ENCODE data around the gene ACP4. TPM values are rescaled to one million over a fixed set of nuclear protein-coding genes. Genes with fewer than 3 reads are reported as not detected.
"Not testable (repeated sequence)": the region's sequence is repeated elsewhere in the genome, so short reads cannot be mapped to it uniquely, and the experiment has no call there.

Gene ACP4
- total RNA-seq, 1 donor from 2014 or later, result not detected

GRCh38 chr19:50776131-50776530, 14.1 kb upstream of the ACP4 start:
- no peak for DNase-seq (ENCODE audit: low read depth)

GRCh38 chr19:50777261-50777660, 13.0 kb upstream of the ACP4 start:
- DNase-seq (ENCODE audit: low read depth), result no peak

GRCh38 chr19:50777830-50778303, 12.3 kb upstream of the ACP4 start:
- DNase-seq (ENCODE audit: low read depth), result peak; percentile 22

GRCh38 chr19:50778906-50779430, 11.2 kb upstream of the ACP4 start:
- no peak for DNase-seq (ENCODE audit: low read depth)

GRCh38 chr19:50779504-50780457, 10.4 kb upstream of the ACP4 start:
- no peak for DNase-seq (ENCODE audit: low read depth)

- peak; percentile 72 for DNase-seq (ENCODE audit: low read depth)
Observed at GRCh38 chr19:50780753-50781435, 9.3 kb upstream of the ACP4 start.

- not testable (repeated sequence) for DNase-seq (ENCODE audit: low read depth)
Observed at GRCh38 chr19:50783848-50784152, 6.4 kb upstream of the ACP4 start.

- DNase-seq (ENCODE audit: low read depth), result no peak
Observed at GRCh38 chr19:50784710-50785109, 5.5 kb upstream of the ACP4 start.

- DNase-seq (ENCODE audit: low read depth), result no peak
Observed at GRCh38 chr19:50785329-50785728, 4.9 kb upstream of the ACP4 start.

- DNase-seq (ENCODE audit: low read depth), result no peak
Observed at GRCh38 chr19:50790922-50791467, 780 bp downstream of the ACP4 start.

- no peak for DNase-seq (ENCODE audit: low read depth)
Observed at GRCh38 chr19:50791594-50792271, 1.5 kb downstream of the ACP4 start.

GRCh38 chr19:50792272-50793250, 2.3 kb downstream of the ACP4 start:
- no peak for DNase-seq (ENCODE audit: low read depth)

GRCh38 chr19:50793558-50794065, 3.4 kb downstream of the ACP4 start:
- no peak for DNase-seq (ENCODE audit: low read depth)

GRCh38 chr19:50794074-50794875, 4.1 kb downstream of the ACP4 start:
- no peak for DNase-seq (ENCODE audit: low read depth)

GRCh38 chr19:50794876-50795663, 4.9 kb downstream of the ACP4 start:
- DNase-seq (ENCODE audit: low read depth), result no peak

GRCh38 chr19:50795664-50796073, 5.5 kb downstream of the ACP4 start:
- no peak for DNase-seq (ENCODE audit: low read depth)

- DNase-seq (ENCODE audit: low read depth), result no peak
Observed at GRCh38 chr19:50796128-50796633, 6.0 kb downstream of the ACP4 start.

All from myocyte (in vitro differentiated cells).